Spinal cord (tissue), 10 donors: ENCODE results near the gene CTSL. TPM values are rescaled to one million over a fixed set of nuclear protein-coding genes. Genes with fewer than 3 reads are reported as not detected.
A peak's percentile ranks its signal among the peaks of the same experiment; 100 is the strongest.

ENCODE experiments used
- DNase-seq, 6 donors: peaks; one replicate each; pipeline versions ENCODE4 v3.0.0 to v3.0.0-alpha.2; 2013 to 2015; ENCODE audit warnings: low spot score in 6 of 6, low read depth in 4 of 6
- H3K27ac ChIP-seq: one replicate; pipeline ENCODE4 v1.5.1; 2013; ENCODE audit warnings: low read depth, low read length, control low read depth
- H3K27me3 ChIP-seq: one replicate; pipeline ENCODE4 v1.6.1; 2013; ENCODE audit warnings: low read length; ENCODE audit not compliant: control insufficient read depth, insufficient read depth
- H3K36me3 ChIP-seq: one replicate; pipeline ENCODE4 v1.6.1; 2013; ENCODE audit warnings: low read length; ENCODE audit not compliant: control insufficient read depth, insufficient read depth
- H3K4me1 ChIP-seq: one replicate; pipeline ENCODE4 v1.6.1; 2013; ENCODE audit warnings: low read length; ENCODE audit not compliant: control insufficient read depth, insufficient read depth
- H3K4me3 ChIP-seq: one replicate; pipeline ENCODE4 v1.5.1; 2013; ENCODE audit warnings: low read depth, low read length, control low read depth
- H3K9me3 ChIP-seq: one replicate; pipeline ENCODE4 v1.6.1; 2013; ENCODE audit warnings: low read length; ENCODE audit not compliant: control insufficient read depth, insufficient read depth
- WGBS: methylation state at CpG from one replicate; pipeline ENCODE4 v1.1.5; 2013; ENCODE audit warnings: missing lambda C conversion rate; ENCODE audit not compliant: insufficient coverage; 5-methylcytosine and 5-hydroxymethylcytosine counted together
- polyA plus RNA-seq, 2 donors: library from polyadenylated mRNA; unstranded; fragments of 120-200 nt; gene quantifications; one replicate each; pipeline ENCODE4 v1.2.1, GENCODE V29; 2013; ENCODE audit not compliant: insufficient read length in 2 of 2
- total RNA-seq, 2 donors: library from RNA; depleted of rRNA in 1 of 2; stranded (reverse); fragments of 120-200 nt in 1 of 2; fragments of >200 nt in 1 of 2; gene quantifications; one replicate each; pipeline versions ENCODE4 v1.2.3 to v1.2.4, GENCODE V29; 2013 to 2014
- donor health status: healthy.

CTSL gene
- total and polyA plus RNA-seq, 4 donors, result 66.5 to 467 (median 107) TPM

GRCh38 chr9:87765521-87765920 is 39.6 kb downstream of the CTSL start:
- Histone ChIP-seq H3K36me3 (no peaks in the 10 kb centered on the region), H3K4me3 (no peak overlapping the region), H3K27ac (no peak overlapping the region), H3K27me3 (peaks cover 2% of the 10 kb centered on the region), H3K4me1 (no peaks in the 10 kb centered on the region), H3K9me3 (no peaks in the 10 kb centered on the region)
- peak in 1 of 6 donors; percentile 22 for DNase-seq

- H3K4me1 ChIP-seq, result peaks cover 9% of the 10 kb centered on the region
- 0% methylated on average over 1 of the region's 1 CpG for WGBS
- H3K36me3 ChIP-seq, result no peaks in the 10 kb centered on the region
- H3K9me3 ChIP-seq, result no peaks in the 10 kb centered on the region
- H3K4me3 ChIP-seq, result no peak overlapping the region
- H3K27ac ChIP-seq, result no peak overlapping the region
- peaks cover 7% of the 10 kb centered on the region for H3K27me3 ChIP-seq
- DNase-seq, result no peak
These were observed 40.8 kb downstream of the CTSL start for GRCh38 chr9:87766697-87767096.

GRCh38 chr9:87770616-87771315 is 44.8 kb downstream of the CTSL start:
- H3K27me3 ChIP-seq, result peaks cover 8% of the 10 kb centered on the region
- no peak overlapping the region for H3K27ac ChIP-seq
- H3K4me3 ChIP-seq, result no peak overlapping the region
- H3K36me3 ChIP-seq, result no peaks in the 10 kb centered on the region
- no peak for DNase-seq
- WGBS, result 26% methylated on average over 8 of the region's 18 CpGs
- no peaks in the 10 kb centered on the region for H3K9me3 ChIP-seq
- H3K4me1 ChIP-seq, result peaks cover 9% of the 10 kb centered on the region

- Histone ChIP-seq H3K4me3 (no peak overlapping the region), H3K9me3 (no peaks in the 10 kb centered on the region), H3K4me1 (peaks cover 9% of the 10 kb centered on the region), H3K27me3 (peaks cover 8% of the 10 kb centered on the region), H3K36me3 (no peaks in the 10 kb centered on the region), H3K27ac (no peak overlapping the region)
- no peak for DNase-seq
- 63% methylated on average over 25 of the region's 25 CpGs for WGBS
These were observed 45.5 kb downstream of the CTSL start for GRCh38 chr9:87771316-87772006.

- DNase-seq, result no peak
- Histone ChIP-seq H3K4me3 (no peak overlapping the region), H3K27me3 (peaks cover 1% of the 10 kb centered on the region), H3K27ac (no peak overlapping the region), H3K4me1 (no peaks in the 10 kb centered on the region), H3K9me3 (no peaks in the 10 kb centered on the region), H3K36me3 (no peaks in the 10 kb centered on the region)
- whole genome bisulfite sequencing, result 29% methylated on average over 3 of the region's 8 CpGs
These were observed 50.8 kb downstream of the CTSL start for GRCh38 chr9:87776481-87777379.

GRCh38 chr9:87778996-87779395 is 53.1 kb downstream of the CTSL start:
- H3K27me3 ChIP-seq, result no peaks in the 10 kb centered on the region
- no peak overlapping the region for H3K27ac ChIP-seq
- DNase-seq, result no peak
- no peaks in the 10 kb centered on the region for H3K9me3 ChIP-seq
- no peaks in the 10 kb centered on the region for H3K4me1 ChIP-seq
- no CpG with 5 or more reads among the region's 4 CpGs for WGBS
- no peaks in the 10 kb centered on the region for H3K36me3 ChIP-seq
- H3K4me3 ChIP-seq, result no peak overlapping the region

Other genes with a start within 250 kb of the CTSL start
- gene DAPK1, start 228.3 kb upstream of the CTSL start, total RNA-seq, result 10 to 100 TPM; 53.3 to 77.1 TPM
- 10 to 100 TPM; 78.7 to 82.6 TPM for gene DAPK1, start 228.3 kb upstream of the CTSL start, polyA plus RNA-seq
- gene SPATA31E1, start 156.8 kb downstream of the CTSL start, total RNA-seq, result under 1 TPM in 1 of 2 donors, not detected in 1; 0.06 TPM
- gene SPATA31E1, start 156.8 kb downstream of the CTSL start, polyA plus RNA-seq, result not detected
- gene SPATA31C1, start 191.8 kb downstream of the CTSL start, total RNA-seq, result under 1 TPM; 0.17 to 0.20 TPM
- 1 to 10 TPM; 1.1 to 1.6 TPM for gene SPATA31C1, start 191.8 kb downstream of the CTSL start, polyA plus RNA-seq
- gene CDK20, start 248.4 kb downstream of the CTSL start, total RNA-seq, result 10 to 100 TPM; 13.2 to 23.6 TPM
- 10 to 100 TPM; 29.8 to 36.2 TPM for gene CDK20, start 248.4 kb downstream of the CTSL start, polyA plus RNA-seq